ENCODE measurements around the gene ALS2CL. TPM values are rescaled to one million over a fixed set of nuclear protein-coding genes. Genes with fewer than 3 reads are reported as not detected.

The ALS2CL gene
- total and polyA plus RNA-seq, 2 donors (not counting 3 experiments of a cell fraction or from before 2014, with no cell fraction given): 7.8 to 10.1 TPM

- intact Hi-C loops (cut with micrococcal nuclease): no loop called here
- POLR2A ChIA-PET: no interaction called here
- dilution Hi-C loops (cut with MboI; ENCODE audit: extremely low pct_ligation_motif_present, low sequenced_read_pairs): no loop called here
Observed at GRCh38 chr3:46678280-46678679, 15.2 kb downstream of the ALS2CL start.

More at GRCh38 chr3:46678280-46678679, 15.2 kb downstream of the ALS2CL start:
- Histone ChIP-seq H3K4me1 (ENCODE audit: control insufficient read depth, extremely low read depth, insufficient read depth, low read length) (no peaks in the 10 kb centered on the region), H2AFZ (ENCODE audit: low read depth, low read length) (no peak overlapping the region), H4K20me1 (replicated peaks; ENCODE audit: control insufficient read depth, extremely low read depth, insufficient read depth, low read length) (no peaks in the 10 kb centered on the region), H3K36me3 (ENCODE audit: control insufficient read depth in 2 of 2, extremely low read depth in 1 of 2, insufficient read depth in 2 of 2, low read length in 2 of 2) (no peaks in the 10 kb centered on the region), H3K27ac (ENCODE audit: insufficient read depth, low read depth, low read length) (no peak overlapping the region), H3K4me2 (ENCODE audit: insufficient read depth, low read length) (no peak overlapping the region), H3K4me3 (replicated peaks in 1 of 3; ENCODE audit: insufficient read depth in 1 of 3, low read depth in 1 of 3, low read length in 3 of 3) (no peak overlapping the region), H3K9ac (replicated peaks; ENCODE audit: extremely low read depth, insufficient read depth, low read length) (no peak overlapping the region), H3K9me1 (replicated peaks; ENCODE audit: control insufficient read depth, extremely low read depth, insufficient read depth, low read length) (no peaks in the 10 kb centered on the region), H3K9me3 (replicated peaks; ENCODE audit: control insufficient read depth, insufficient read depth, low read length) (no peaks in the 10 kb centered on the region), H3K79me2 (ENCODE audit: control insufficient read depth, insufficient read depth, low read length) (no peaks in the 10 kb centered on the region), H3K27me3 (ENCODE audit: control insufficient read depth in 2 of 2, insufficient read depth in 2 of 2, low read length in 2 of 2) (no peaks in the 10 kb centered on the region)
- DNase-seq (ENCODE audit: low read depth, low spot score): no peak
- BruUV-seq (replicated peaks): no TSS peak
- TF ChIP-seq EZH2 (IDR thresholded peaks at IDR 0.05; ENCODE audit: borderline replicate concordance, low read depth, low read length, severe bottlenecking) (no peak), GATA2 (IDR thresholded peaks at IDR 0.05; ENCODE audit: insufficient read depth, insufficient read length, low read depth, low read length) (no peak), MAX (IDR thresholded peaks at IDR 0.05; ENCODE audit: insufficient read depth, insufficient read length) (no peak), MYC (IDR thresholded peaks at IDR 0.05; ENCODE audit: low read depth, low read length) (no peak), CTCF (IDR thresholded peaks at IDR 0.05; ENCODE audit: extremely low read depth in 1 of 2, insufficient read depth in 1 of 2, low read depth in 1 of 2, low read length in 2 of 2) (no peak), POLR2AphosphoS5 (IDR thresholded peaks at IDR 0.05; ENCODE audit: insufficient read depth, low read depth, low read length) (no peak), JUN (IDR thresholded peaks at IDR 0.05; ENCODE audit: borderline replicate concordance, insufficient read depth, insufficient read length, low read depth) (no peak), FOS (IDR thresholded peaks at IDR 0.05; ENCODE audit: borderline replicate concordance, insufficient read depth, low read length) (no peak), POLR2A (IDR thresholded peaks at IDR 0.05; ENCODE audit: low read depth, low read length) (no peak)
- no peak for FAIRE-seq
- CTCF ChIA-PET: no interaction called here

Measured in endothelial cell of umbilical vein (primary cell).